ENCODE results near the gene RHBDF2.

DNA sequence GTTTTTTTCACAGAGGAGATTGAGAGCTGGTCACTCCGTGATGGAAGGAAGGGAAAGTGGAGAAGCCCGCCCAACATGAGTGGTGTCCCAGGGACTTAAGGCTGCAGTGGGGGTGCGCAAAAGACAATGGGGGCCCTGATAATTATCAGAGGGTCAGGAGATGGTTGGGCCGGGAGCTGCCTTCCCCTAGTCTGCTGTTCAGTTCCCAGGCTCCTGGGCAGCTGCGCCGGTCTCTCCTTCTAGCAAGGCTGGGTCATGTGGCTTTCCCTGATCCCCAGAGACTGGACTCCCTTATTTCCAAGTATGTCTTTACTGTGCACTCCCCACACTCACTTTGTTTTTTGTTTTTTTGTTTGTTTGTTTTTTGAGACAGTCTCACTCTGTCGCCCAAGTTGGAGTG lies 20.0 kb upstream of the RHBDF2 start:
- TF ChIP-seq CTCF (IDR thresholded peaks at IDR 0.05) (no peak), POLR2A (IDR thresholded peaks at IDR 0.05) (no peak)

All from testis (tissue), 2 donors.